Chondrocyte (in vitro differentiated cells): ENCODE data around the gene RAB17. TPM values are rescaled to one million over a fixed set of nuclear protein-coding genes. Genes with fewer than 3 reads are reported as not detected.
A peak's percentile ranks its signal among the peaks of the same experiment; 100 is the strongest.

Experiments used
- DNase-seq: peaks from one replicate; pipeline ENCODE4 v3.0.0; 2021; ENCODE audit warnings: mixed read lengths, low spot score
- H3K27ac Mint-ChIP-seq: one replicate; pipeline ENCODE4 v1.8.0; 2021; ENCODE audit warnings: mild to moderate bottlenecking, moderate library complexity, mixed read lengths; ENCODE audit not compliant: unreplicated experiment
- H3K27me3 Mint-ChIP-seq: 2 replicates; pipeline ENCODE4 v1.8.0; 2021; ENCODE audit warnings: low read depth, mixed read lengths
- H3K36me3 Mint-ChIP-seq: 2 replicates; pipeline ENCODE4 v1.8.0; 2021; ENCODE audit warnings: low read depth, mixed read lengths
- H3K4me1 Mint-ChIP-seq: 2 replicates; pipeline ENCODE4 v1.8.0; 2021; ENCODE audit warnings: low read depth, mild to moderate bottlenecking, mixed read lengths
- H3K4me3 Mint-ChIP-seq: one replicate; pipeline ENCODE4 v1.8.0; 2021; ENCODE audit warnings: mild to moderate bottlenecking, moderate library complexity, mixed read lengths; ENCODE audit not compliant: unreplicated experiment
- H3K9me3 Mint-ChIP-seq: 2 replicates; pipeline ENCODE4 v1.8.0; 2021; ENCODE audit warnings: low read depth, mixed read lengths
- total RNA-seq: library from RNA; stranded (reverse); gene quantifications from 3 replicates; pipeline ENCODE4 v1.2.1, GENCODE V29; 2021
- TF ChIP-seq, protein P1 (sequence below): fragments of 200-600 bp; sonication (generic); IDR thresholded peaks from 2 replicates; pipeline ENCODE4 v1.5.0; 2021; ENCODE audit warnings: antibody characterized with exemption, mild to moderate bottlenecking, moderate library complexity

RAB17 gene
- total RNA-seq, 1 donor from 2014 or later: 0.25 TPM

DNA sequence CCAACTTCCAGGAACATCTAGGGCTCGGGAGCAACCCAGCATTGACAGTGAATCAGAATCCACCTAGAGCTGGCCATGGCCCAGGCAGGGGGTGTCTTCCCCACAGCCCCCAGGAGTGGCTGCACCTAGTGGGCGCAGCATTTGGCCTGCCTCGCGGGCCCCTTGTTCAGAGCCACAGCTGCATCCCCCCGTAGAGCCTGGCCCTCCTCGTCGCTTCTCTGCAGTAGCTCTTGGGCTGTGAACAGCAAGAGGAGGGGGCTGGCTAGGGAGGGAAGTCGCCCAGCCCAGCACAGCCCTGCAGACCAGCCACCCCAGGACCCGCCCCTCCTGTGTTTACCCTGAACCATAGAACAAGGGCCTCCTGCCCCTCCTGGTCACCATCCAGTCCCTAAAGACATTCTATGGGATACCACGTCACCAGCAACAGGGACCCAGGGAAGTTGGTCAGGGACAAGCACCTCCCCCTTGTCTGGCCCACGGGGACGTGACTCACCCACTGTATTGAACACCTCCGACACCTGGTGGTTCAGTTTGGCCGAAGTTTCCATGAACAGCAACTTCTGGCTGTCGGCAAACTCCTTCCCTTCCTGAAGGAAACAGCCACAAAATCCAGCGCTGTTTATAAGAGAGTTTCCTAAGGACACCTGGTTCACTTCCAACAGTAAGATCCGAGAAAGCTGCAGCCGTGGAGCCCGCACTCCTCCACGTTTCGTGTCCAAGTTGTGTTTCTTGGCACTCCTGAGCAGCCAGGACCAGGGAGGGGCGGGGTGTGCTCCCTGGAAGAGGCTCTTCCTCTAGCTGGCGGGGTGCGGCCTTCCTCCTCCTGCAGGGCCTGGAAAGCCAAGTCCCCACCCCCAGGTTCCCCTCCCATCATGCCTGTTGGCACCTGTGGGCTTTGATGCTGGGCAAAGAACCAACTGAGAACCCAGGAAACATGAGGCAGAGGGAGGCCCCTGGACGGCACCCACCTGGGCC, 15.4 kb downstream of the RAB17 start:
- DNase-seq: peak; percentile 87

DNA sequence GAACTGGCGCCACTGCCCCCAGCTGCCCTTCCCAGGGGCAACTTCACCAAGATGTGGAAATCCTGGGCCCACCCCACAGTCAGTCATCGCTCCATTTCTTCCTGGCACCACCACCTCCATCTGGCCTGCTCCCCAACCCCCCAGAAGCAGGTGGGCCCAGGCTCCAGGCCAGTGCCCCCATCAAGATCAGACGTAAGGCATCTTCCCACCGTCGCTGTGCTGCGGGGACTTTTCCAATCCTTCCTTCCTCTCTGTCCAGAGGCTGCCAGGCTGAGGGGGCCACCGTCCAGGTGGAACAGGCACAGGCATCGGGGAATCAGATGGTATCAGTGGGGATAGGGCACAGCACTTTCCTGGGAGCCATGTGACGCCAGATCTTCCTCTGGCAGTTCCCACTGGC, 16.1 kb downstream of the RAB17 start:
- peak; percentile 75 for DNase-seq
- no peak overlapping the region for H3K4me3 Mint-ChIP-seq
- H3K36me3 Mint-ChIP-seq: no peaks in the 10 kb centered on the region
- no peak overlapping the region for H3K27ac Mint-ChIP-seq
- TF ChIP-seq, protein P1, sequence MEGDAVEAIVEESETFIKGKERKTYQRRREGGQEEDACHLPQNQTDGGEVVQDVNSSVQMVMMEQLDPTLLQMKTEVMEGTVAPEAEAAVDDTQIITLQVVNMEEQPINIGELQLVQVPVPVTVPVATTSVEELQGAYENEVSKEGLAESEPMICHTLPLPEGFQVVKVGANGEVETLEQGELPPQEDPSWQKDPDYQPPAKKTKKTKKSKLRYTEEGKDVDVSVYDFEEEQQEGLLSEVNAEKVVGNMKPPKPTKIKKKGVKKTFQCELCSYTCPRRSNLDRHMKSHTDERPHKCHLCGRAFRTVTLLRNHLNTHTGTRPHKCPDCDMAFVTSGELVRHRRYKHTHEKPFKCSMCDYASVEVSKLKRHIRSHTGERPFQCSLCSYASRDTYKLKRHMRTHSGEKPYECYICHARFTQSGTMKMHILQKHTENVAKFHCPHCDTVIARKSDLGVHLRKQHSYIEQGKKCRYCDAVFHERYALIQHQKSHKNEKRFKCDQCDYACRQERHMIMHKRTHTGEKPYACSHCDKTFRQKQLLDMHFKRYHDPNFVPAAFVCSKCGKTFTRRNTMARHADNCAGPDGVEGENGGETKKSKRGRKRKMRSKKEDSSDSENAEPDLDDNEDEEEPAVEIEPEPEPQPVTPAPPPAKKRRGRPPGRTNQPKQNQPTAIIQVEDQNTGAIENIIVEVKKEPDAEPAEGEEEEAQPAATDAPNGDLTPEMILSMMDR: no peak
- H3K27me3 Mint-ChIP-seq: peaks cover 2% of the 10 kb centered on the region
- H3K9me3 Mint-ChIP-seq: no peaks in the 10 kb centered on the region
- peaks cover 12% of the 10 kb centered on the region for H3K4me1 Mint-ChIP-seq

More for the DNA sequence above, 15.4 kb downstream of the RAB17 start:
- no peaks in the 10 kb centered on the region for H3K36me3 Mint-ChIP-seq
- peaks cover 12% of the 10 kb centered on the region for H3K4me1 Mint-ChIP-seq
- no peak overlapping the region for H3K27ac Mint-ChIP-seq
- peaks cover 2% of the 10 kb centered on the region for H3K27me3 Mint-ChIP-seq
- TF ChIP-seq, protein P1: no peak
- no peak overlapping the region for H3K4me3 Mint-ChIP-seq
- H3K9me3 Mint-ChIP-seq: no peaks in the 10 kb centered on the region

DNA sequence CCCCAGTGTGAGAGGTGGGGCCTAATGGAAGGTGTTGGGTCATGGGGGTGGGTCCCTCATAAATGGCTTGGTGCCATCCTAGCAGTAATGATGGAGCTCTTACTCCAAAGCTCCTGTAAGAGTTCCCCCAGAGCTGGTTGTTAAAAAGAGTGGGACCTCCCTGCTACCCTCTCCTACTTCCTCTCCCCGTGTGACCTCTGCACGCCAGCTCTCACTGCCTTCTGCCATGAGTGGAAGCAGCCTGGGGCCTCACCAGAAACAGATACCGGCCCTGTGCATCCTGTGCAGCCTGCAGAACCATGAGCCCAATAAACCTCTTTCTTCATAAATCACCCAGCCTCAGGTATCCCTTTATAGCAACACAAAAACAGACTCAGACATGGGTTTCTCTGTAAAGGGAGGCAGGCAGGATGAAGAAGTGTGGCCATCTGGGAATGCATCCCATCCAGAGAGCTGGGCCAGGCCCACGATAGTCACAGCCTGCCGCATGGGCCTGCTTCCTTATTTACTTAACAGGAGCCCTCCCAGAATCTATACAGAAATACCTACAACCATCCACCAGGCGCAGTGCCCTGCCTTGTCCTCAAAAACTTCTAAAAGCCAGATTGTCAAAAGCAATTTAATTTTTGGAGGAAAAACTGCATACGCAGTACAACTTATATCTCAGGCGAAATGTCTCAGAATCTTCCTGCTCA, 16.7 kb downstream of the RAB17 start:
- no peaks in the 10 kb centered on the region for H3K36me3 Mint-ChIP-seq
- H3K4me3 Mint-ChIP-seq: no peak overlapping the region
- peaks cover 12% of the 10 kb centered on the region for H3K4me1 Mint-ChIP-seq
- DNase-seq: no peak
- peaks cover 2% of the 10 kb centered on the region for H3K9me3 Mint-ChIP-seq
- no peak overlapping the region for H3K27ac Mint-ChIP-seq
- peaks cover 2% of the 10 kb centered on the region for H3K27me3 Mint-ChIP-seq
- TF ChIP-seq, protein P1: no peak

DNA sequence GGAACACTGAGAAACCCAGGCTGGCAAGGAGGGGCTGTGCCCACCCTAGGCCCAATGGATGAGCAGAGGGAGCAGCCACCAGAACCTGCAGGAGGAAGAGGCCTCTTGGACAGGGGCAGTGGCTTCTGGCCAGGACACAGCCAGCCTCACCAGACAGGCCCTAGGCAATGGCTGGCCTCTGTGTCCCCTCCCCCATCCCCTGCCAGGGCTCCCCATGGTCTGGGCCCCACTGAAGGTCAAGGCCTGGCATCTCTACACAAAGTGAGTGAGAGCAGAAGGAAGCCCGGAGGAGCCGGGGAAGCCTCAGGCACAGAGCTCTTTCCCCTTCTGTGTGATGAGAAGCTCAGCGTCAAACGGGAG, 17.8 kb downstream of the RAB17 start:
- H3K9me3 Mint-ChIP-seq: peaks cover 3% of the 10 kb centered on the region
- no peak overlapping the region for H3K4me3 Mint-ChIP-seq
- TF ChIP-seq, protein P1: no peak
- H3K27me3 Mint-ChIP-seq: peaks cover 2% of the 10 kb centered on the region
- peaks cover 12% of the 10 kb centered on the region for H3K4me1 Mint-ChIP-seq
- DNase-seq: peak; percentile 62
- H3K36me3 Mint-ChIP-seq: no peaks in the 10 kb centered on the region
- H3K27ac Mint-ChIP-seq: peak overlapping the region; percentile 2

DNA sequence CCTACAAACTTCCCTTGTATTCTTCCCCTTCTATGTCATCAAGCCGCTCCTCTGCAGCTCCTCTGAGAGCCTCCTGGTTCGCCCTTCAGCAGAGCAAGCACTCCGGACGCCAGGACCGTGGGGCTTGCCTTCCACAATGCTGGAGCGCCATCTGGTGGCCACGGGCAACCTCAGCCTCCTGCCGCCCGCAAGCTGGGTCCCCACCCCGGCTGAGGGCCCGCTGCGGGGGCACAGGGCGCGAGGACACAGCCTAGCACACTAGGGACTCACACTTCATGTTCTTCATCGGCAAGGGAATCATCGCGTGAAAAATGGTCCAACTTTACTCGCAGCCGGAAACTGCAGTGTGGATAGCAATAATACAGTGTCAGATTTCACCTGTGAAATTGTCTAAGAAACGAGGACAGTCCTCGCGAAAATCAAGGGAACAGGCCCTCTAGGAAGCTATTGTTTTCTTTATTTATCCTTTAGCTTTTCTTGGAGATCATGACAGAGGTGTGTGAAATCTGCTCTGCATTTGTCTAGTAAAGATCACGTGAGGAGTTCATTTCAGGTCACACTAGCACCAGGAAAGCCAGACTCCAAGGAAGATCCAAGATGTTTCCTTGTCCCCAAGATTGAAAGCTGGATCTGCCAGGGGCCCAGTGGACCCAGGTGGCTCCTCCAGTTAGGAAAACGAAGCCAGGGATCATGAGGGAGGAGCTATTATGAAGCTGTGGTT, 18.4 kb downstream of the RAB17 start:
- TF ChIP-seq, protein P1: peak; percentile 100
- Mint-ChIP-seq H3K36me3 (no peaks in the 10 kb centered on the region), H3K4me1 (peaks cover 12% of the 10 kb centered on the region), H3K4me3 (peak overlapping the region; percentile 32), H3K27me3 (peaks cover 4% of the 10 kb centered on the region), H3K27ac (peak overlapping the region; percentile 19), H3K9me3 (peaks cover 3% of the 10 kb centered on the region)
- DNase-seq: peak; percentile 97
